ENCODE data around the gene HOXC10.
A peak's percentile ranks its signal among the peaks of the same experiment; 100 is the strongest.

The HOXC10 gene

GRCh38 chr12:53989227-53990113, 4.5 kb downstream of the HOXC10 start:
- Histone ChIP-seq H3K4me3 (replicated peaks; ENCODE audit: low read depth, low read length) (no peak overlapping the region), H3K27me3 (replicated peaks; ENCODE audit: control insufficient read depth, insufficient read depth, low read length) (peaks cover 11% of the 10 kb centered on the region), H3K36me3 (ENCODE audit: control insufficient read depth, insufficient read depth, low read length) (no peaks in the 10 kb centered on the region)
- DNase-seq (ENCODE audit: extremely low read depth, insufficient read length): peak; percentile 50
- TF ChIP-seq CTCF (IDR thresholded peaks at IDR 0.05; ENCODE audit: insufficient read depth, low read length, poor library complexity, severe bottlenecking): peak; percentile 73

- peaks cover 12% of the 10 kb centered on the region for H3K27me3 ChIP-seq (replicated peaks; ENCODE audit: control insufficient read depth, insufficient read depth, low read length)
- no peak for TF ChIP-seq CTCF (IDR thresholded peaks at IDR 0.05; ENCODE audit: insufficient read depth, low read length, poor library complexity, severe bottlenecking)
- no peak overlapping the region for H3K4me3 ChIP-seq (replicated peaks; ENCODE audit: low read depth, low read length)
- H3K36me3 ChIP-seq (ENCODE audit: control insufficient read depth, insufficient read depth, low read length): no peaks in the 10 kb centered on the region
- no peak for DNase-seq (ENCODE audit: extremely low read depth, insufficient read length)
Observed at GRCh38 chr12:53990311-53991076, 5.5 kb downstream of the HOXC10 start.

GRCh38 chr12:53991077-53991460, 6.1 kb downstream of the HOXC10 start:
- DNase-seq (ENCODE audit: extremely low read depth, insufficient read length): no peak
- Histone ChIP-seq H3K4me3 (replicated peaks; ENCODE audit: low read depth, low read length) (no peak overlapping the region), H3K36me3 (ENCODE audit: control insufficient read depth, insufficient read depth, low read length) (no peaks in the 10 kb centered on the region), H3K27me3 (replicated peaks; ENCODE audit: control insufficient read depth, insufficient read depth, low read length) (peaks cover 12% of the 10 kb centered on the region)
- TF ChIP-seq CTCF (IDR thresholded peaks at IDR 0.05; ENCODE audit: insufficient read depth, low read length, poor library complexity, severe bottlenecking): no peak

- TF ChIP-seq CTCF (IDR thresholded peaks at IDR 0.05; ENCODE audit: insufficient read depth, low read length, poor library complexity, severe bottlenecking): no peak
- H3K36me3 ChIP-seq (ENCODE audit: control insufficient read depth, insufficient read depth, low read length): no peaks in the 10 kb centered on the region
- H3K27me3 ChIP-seq (replicated peaks; ENCODE audit: control insufficient read depth, insufficient read depth, low read length): peaks cover 11% of the 10 kb centered on the region
- H3K4me3 ChIP-seq (replicated peaks; ENCODE audit: low read depth, low read length): no peak overlapping the region
- no peak for DNase-seq (ENCODE audit: extremely low read depth, insufficient read length)
Observed at GRCh38 chr12:53992377-53992889, 7.5 kb downstream of the HOXC10 start.

- DNase-seq (ENCODE audit: extremely low read depth, insufficient read length): no peak
- Histone ChIP-seq H3K27me3 (replicated peaks; ENCODE audit: control insufficient read depth, insufficient read depth, low read length) (peaks cover 11% of the 10 kb centered on the region), H3K36me3 (ENCODE audit: control insufficient read depth, insufficient read depth, low read length) (no peaks in the 10 kb centered on the region), H3K4me3 (replicated peaks; ENCODE audit: low read depth, low read length) (no peak overlapping the region)
- TF ChIP-seq CTCF (IDR thresholded peaks at IDR 0.05; ENCODE audit: insufficient read depth, low read length, poor library complexity, severe bottlenecking): no peak
Observed at GRCh38 chr12:53993162-53994008, 8.4 kb downstream of the HOXC10 start.
